ENCODE results near the gene HSD11B1L.

- TF ChIP-seq ZNF274 (IDR thresholded peaks at IDR 0.05; ENCODE audit: low read depth, low read length) (no peak), YY1 (IDR thresholded peaks at IDR 0.05; ENCODE audit: insufficient read depth, insufficient read length) (no peak), SUZ12 (IDR thresholded peaks at IDR 0.05; ENCODE audit: extremely low read depth, insufficient read depth, insufficient read length) (no peak)
Measured at GRCh38 chr19:5678071-5678718, 2.6 kb upstream of the HSD11B1L start.

All from NT2/D1 (cell line).